Ramos (cell line): ENCODE results near the gene MAGEC2.

Experiments used
- in situ Hi-C: fragments of 300-500 bp; cut with MboI; formaldehyde crosslinking; loops from one replicate; pipeline ENCODE4 v1.14.3; 2022; ENCODE audit warnings: low sequenced_read_pairs; ENCODE audit not compliant: unreplicated experiment

MAGEC2 gene, protein sequence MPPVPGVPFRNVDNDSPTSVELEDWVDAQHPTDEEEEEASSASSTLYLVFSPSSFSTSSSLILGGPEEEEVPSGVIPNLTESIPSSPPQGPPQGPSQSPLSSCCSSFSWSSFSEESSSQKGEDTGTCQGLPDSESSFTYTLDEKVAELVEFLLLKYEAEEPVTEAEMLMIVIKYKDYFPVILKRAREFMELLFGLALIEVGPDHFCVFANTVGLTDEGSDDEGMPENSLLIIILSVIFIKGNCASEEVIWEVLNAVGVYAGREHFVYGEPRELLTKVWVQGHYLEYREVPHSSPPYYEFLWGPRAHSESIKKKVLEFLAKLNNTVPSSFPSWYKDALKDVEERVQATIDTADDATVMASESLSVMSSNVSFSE

DNA sequence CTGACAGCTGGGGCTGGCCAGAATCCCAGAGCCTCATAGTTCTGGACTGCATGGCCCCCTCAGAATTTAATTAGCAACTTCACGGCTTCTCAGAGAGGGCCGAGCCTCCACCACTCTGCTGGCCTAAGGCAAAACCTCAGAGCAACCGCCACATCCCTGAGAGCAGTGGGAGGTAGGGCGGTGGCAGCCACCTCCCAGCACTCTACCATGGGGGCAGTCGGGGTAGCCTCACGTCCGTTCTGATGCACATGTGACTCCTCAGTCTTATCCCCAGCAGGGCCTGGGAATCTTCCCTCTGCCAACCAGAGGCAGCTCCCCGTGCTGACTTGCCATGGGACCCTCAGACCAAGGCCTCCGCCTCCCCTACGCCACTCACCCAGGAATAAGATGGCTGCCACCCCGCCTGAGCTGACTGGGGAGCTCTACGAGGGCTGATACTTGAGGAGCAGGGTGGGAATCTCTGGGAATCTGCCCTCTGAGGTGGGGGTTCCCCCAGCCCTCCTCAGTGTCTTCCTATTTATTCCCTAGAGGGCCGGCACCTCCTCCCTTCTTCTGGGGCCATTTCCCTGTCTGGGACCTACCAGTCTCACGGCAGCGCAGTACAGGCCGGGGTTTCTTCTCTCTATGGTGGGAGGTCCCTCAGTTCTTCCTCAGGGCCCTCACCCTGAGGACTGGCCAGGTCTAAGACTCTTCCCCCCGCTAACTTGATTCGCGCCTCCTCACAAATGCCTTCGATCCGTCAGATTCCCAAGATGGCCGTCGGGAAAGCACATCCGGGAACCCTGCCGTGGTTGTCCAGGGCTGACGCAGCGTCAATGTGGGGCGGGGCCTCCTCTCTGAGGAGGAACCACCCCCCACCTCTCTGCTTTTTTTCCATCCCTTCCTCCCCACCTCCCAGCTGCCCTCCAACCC, at the start of gene MAGEC2:
Gene MAGEC2 (minus strand): TSS at position 769 of the 912 bp plus-strand sequence. CDS start 1,303 bp downstream, outside the sequence.
- in situ Hi-C loops = no loop called here

DNA sequence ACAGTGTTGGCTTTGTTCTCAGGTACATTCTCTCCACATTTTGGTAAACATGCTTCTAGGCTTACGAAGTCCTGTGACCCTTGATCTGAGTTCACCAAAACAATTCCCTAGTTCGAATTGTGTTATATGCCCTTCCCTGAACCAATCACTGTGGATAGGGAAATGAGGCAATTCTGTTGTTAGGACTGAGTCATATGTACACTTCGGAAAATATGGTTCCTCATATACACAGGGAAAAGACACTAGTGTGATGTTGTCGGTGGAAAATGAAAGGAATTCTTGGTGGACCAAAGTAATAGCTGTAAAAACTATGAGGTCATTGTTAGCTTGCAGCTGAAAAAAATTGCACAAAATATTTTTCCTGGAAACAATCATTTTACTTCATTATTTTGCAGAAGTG, 46.6 kb upstream of the MAGEC2 start:
- in situ Hi-C loops = no loop called here

DNA sequence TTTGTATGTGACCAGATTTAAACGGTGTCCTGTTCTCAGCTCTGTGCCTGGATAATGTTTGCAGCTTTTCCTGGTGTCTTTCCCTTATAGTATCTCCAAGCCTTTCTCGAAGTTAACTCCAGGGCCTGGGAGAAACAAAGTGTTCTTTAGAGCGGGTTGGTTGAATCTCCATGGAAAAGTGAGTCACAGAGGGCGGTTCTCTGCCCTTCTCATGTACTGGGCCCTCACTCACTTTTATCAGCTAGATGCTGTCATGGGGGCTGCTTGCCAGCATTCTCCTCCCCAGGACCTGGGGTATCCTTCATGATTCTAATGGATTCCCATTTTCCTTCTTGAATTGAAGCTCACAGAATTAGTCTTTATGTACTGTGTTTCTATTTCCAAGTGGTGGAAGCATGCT, 46.1 kb upstream of the MAGEC2 start:
- in situ Hi-C loops = no loop called here

DNA sequence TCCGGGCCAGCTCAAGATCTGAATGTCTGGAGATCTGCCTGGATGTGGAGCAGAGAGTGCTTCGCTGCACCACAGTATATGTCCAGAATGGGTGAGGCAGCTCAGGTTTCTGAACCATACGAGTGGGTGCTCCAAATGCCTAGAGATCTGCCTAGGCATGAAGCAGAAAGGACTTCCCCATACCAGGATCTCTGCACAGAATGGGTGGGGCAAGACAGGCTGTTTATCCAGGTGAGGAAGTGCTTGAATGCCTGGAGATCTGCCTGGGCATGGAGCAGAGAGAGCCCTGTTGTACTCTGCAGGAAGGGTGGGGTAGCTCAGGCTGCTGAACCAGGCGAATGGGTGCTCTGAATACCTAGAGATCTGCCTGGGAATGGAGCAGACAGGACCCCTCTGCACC, 45.4 kb upstream of the MAGEC2 start:
- in situ Hi-C loops = no loop called here

DNA sequence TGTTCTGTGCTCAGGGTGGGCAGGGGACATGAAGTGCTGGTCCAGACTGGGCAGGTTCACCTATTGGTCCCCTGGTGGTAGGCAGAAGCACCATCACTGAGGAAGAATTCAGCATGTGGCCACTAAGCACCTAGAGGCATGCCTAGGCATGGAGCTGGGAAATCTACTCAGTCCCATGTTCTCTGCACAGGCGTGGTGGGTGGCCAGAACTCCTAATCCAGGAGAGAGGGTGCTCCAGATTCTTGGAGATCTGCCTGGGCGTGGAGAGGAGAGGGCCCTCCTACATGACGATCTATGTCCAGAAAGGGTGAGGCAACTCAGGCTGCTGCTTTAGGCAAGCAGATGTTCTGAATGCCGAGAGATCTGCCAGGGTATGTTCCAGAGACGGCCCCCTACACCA, 44.6 kb upstream of the MAGEC2 start:
- in situ Hi-C loops = no loop called here

DNA sequence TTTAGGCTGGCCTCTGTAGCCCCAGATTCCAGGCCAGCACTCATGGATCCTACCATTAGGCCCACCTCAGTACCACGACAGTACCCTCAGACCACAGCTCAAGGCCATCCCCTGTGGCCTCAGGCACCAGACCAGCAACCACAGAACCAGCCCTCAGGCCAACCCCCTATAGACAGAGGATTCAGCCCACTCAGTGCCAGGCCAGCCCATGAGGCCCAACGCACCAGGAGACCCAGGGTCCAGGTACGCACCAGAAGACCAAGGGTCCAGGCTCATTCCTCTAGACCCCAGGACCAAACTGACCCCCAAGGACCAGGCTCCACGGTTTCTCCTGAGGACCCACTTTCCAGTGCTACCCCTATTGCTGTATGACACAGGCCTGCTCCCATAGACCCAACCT, 39.5 kb upstream of the MAGEC2 start:
- in situ Hi-C loops = no loop called here

DNA sequence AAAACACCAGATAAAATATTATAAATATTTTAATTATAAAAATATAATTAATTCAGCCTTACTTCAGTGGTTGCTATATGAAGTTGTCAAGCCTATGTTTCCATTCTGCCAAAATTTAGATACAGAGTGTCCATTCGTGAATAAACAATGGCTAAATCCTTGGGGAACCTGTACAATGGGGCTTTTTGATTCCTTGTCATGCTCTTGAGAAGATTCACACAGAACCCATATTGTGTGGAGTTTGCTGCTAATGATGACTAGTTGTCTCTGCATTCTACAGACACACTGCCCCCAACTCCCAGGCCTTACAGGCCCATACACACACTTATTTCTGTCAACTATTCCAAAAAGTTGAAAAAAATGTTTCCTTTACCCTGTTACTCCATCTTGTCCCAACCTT, 33.4 kb upstream of the MAGEC2 start:
- in situ Hi-C loops = no loop called here

DNA sequence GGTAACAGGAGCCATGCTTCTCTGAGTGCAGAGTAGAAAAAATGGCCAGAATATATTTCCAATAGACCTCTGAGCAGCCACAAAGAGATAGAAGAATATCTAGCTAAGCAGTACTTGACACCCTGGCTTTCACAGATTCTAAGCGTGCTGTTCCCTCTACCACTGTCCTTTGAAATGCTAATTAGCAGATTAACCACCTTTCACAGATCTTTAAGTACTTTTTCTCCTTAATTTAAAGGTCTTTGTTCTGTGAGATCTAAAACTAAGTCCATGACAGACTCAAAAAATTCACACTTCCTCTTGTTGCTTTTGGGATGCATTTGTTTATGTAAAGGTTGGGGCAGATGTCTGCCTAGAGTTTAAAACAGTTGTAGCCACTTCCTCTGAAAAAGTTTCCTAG, 28.3 kb upstream of the MAGEC2 start:
- in situ Hi-C loops = no loop called here

DNA sequence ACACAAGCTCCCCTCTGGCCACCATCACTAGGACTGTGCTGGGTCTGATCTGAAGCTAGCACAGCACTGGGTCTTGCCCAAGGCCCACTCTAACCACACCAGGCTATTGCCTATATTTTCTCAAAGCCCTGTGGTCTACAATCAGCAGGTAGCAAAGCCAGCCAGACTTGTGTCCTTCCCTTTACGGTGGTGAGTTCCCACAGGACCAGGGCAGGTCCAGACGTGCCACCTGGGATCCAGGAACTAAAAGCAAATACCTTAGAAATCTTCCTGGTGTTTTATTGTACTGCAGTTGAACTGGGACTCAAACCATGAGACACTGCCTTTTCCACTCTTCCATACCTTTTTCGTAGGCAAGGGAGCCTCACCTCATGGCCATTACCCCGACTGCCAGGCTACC, 9.0 kb upstream of the MAGEC2 start:
- in situ Hi-C loops = no loop called here

DNA sequence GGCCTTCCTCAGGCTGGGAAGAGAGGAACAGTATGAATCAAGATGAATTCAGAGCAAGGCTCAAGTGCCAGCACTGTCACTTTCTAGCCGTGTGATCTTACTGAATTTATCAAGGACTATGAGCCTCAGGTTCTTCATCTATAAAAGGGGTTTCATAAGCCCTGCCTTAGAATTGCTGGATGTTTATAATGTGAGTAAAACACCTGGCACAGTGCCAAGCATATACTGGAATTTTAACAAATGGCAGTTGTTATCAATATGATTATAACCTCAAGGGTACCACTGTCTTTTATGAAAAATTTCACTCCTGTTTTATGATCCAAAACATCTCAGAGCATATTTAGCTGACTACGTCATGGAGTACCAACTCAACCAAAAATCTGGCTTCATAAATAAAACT, 4.0 kb downstream of the MAGEC2 start:
- in situ Hi-C loops = no loop called here

DNA sequence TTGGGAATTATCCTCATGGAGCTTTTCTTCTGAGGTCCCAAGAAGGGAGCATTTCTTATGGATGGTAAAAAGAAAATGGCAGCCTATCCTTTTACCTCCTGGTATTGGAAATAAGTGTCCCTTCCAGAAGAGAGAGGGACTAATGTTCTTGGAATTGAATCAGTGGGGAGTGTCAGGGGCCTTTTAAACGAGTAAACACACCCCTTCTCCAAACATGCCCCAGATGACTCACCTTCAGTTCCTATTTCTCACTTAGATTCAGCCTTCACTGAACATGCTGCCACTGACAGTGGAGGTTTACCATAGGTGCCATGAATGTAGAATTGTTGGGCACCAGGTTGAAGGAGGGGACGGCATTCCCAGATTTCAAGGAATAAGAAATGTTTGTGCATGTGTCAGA, 19.0 kb downstream of the MAGEC2 start:
- in situ Hi-C loops = no loop called here

DNA sequence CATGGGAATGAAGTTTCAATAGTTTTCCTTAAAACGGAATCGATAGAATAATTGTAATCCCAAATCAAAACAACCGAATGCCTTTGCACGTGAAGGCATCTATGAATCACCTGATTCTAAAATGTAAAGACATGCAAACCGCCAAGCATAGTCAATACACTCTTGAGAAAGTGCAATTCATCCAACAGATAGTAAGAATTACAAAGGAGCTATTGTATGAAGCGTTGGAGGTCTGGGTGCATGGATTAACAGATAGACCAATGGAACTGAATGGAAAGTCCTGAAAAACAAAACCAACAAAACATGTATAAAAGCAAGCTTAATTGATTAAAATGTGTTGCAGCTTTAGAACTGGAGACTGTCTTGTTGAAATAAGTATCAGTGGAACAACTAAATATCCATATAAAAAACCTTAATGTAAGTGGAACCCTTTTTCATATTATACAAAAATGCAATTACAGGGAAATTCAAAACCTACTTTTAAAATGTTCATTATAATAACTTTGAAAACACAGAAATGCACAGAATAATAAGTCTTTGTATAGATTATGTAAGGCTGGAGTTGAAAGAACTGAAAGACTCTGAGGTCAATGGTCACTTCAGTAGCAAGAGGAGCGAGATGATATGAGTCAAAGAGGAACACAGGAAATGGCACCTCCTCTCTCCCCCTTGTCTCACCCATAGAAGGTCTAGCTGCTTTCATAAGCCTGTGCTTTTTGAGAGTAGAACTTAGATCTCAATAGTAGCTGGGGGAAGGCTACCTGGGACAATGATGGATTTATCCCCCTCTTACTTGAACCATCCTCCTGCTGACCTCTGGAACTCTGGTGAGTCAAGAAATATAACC, 20.1 kb downstream of the MAGEC2 start:
- in situ Hi-C loops = no loop called here

DNA sequence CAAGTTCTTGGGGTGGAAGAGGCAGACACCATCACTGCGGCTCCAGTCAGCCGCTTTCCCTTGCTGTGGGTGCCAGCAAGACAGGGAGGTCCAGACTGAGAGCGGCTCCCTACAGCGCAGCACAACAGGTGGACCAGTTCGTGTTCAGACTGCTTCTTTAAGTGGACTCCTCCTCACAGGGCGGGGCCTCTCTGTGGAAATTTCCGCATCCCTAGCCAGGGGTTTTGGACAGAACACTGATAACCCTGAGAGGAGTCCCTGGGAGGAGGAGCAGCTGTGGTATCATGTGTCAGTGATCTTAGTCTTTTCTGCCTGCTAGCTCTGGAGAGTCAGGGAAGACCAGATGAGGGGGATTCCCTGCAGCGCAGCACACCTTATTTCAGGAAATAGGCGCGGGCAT, 48.5 kb downstream of the MAGEC2 start:
- in situ Hi-C loops = no loop called here
